AG10803 (cell line): ENCODE measurements around the gene TMEM52.
A peak's percentile ranks its signal among the peaks of the same experiment; 100 is the strongest.

Experiments
- DNase-seq: peaks from one replicate; pipeline ENCODE4 v3.0.0; 2010; ENCODE audit warnings: low read depth
- H3K4me3 ChIP-seq: 2 replicates; pipeline ENCODE4 v1.5.1; 2011; ENCODE audit warnings: mild to moderate bottlenecking, low read length, control low read depth
- TF ChIP-seq, protein P1 (sequence below): conservative IDR thresholded peaks from 2 replicates; pipeline ENCODE4 v1.5.1; 2011; ENCODE audit warnings: mild to moderate bottlenecking, low read length, control low read depth, inconsistent platforms

TMEM52 gene

GRCh38 chr1:1918901-1919303, at the start of gene TMEM52:
Gene TMEM52, minus strand, starts transcription at chr1:1919279. Its CDS starts 14 bp downstream, at chr1:1919265.
- peak within 1 kb of the TSS; percentile 48 for H3K4me3 ChIP-seq
- TF ChIP-seq, protein P1, sequence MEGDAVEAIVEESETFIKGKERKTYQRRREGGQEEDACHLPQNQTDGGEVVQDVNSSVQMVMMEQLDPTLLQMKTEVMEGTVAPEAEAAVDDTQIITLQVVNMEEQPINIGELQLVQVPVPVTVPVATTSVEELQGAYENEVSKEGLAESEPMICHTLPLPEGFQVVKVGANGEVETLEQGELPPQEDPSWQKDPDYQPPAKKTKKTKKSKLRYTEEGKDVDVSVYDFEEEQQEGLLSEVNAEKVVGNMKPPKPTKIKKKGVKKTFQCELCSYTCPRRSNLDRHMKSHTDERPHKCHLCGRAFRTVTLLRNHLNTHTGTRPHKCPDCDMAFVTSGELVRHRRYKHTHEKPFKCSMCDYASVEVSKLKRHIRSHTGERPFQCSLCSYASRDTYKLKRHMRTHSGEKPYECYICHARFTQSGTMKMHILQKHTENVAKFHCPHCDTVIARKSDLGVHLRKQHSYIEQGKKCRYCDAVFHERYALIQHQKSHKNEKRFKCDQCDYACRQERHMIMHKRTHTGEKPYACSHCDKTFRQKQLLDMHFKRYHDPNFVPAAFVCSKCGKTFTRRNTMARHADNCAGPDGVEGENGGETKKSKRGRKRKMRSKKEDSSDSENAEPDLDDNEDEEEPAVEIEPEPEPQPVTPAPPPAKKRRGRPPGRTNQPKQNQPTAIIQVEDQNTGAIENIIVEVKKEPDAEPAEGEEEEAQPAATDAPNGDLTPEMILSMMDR: no peak
- no peak for DNase-seq

DNA sequence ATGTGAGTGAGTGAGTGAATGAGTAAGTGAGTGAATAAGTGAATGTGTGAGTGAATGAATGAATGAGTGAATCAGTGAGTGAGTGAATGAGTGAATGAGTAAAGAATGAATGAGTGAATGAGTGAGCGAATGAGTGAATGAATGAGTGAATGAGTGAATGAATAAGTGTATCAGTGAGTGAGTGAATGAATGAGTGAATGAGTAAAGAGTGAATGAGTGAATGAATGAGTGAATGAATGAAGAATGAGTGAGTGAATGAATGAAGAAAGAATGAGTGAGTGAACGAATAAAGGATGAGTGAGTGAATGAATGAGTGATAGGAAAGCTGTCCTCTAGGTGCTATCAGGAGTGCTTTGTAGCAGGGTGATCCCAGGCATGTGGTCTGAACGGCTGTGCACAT, 48.8 kb upstream of the TMEM52 start:
- DNase-seq: no peak

GRCh38 chr1:1967151-1967550, 48.1 kb upstream of the TMEM52 start:
- TF ChIP-seq, protein P1: no peak

More for the DNA sequence above, 48.8 kb upstream of the TMEM52 start:
- TF ChIP-seq, protein P1: no peak
- no peak overlapping the region for H3K4me3 ChIP-seq

GRCh38 chr1:1966071-1966740, 47.1 kb upstream of the TMEM52 start:
- no peak for DNase-seq
- no peak overlapping the region for H3K4me3 ChIP-seq
- TF ChIP-seq, protein P1: no peak

More at GRCh38 chr1:1967151-1967550, 48.1 kb upstream of the TMEM52 start:
- no peak for DNase-seq
- H3K4me3 ChIP-seq: no peak overlapping the region

DNA sequence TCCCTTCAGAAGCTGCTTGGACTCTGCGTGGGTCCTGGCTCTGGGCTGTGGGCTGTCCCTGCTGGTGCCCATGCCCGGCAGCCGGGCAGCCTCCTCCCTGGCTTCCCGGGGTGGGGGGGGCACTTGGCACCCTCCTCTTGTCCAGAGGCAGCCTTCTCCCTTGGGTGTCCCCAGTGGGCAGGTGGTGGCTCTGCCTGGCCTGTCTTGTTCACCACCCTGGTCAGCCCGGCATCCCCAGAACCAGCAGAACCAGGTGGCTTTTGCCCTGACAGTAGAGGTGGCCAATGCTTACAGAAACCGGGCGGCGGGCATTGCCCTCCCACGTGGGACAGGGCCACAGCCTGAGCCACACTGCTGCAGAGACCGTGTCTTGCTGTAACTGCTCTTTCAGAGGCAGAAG, 46.5 kb upstream of the TMEM52 start:
- no peak for DNase-seq
- no peak overlapping the region for H3K4me3 ChIP-seq
- TF ChIP-seq, protein P1: no peak

- no peak overlapping the region for H3K4me3 ChIP-seq
- no peak for DNase-seq
- TF ChIP-seq, protein P1: no peak
Observed at GRCh38 chr1:1964811-1965210, 45.7 kb upstream of the TMEM52 start.

DNA sequence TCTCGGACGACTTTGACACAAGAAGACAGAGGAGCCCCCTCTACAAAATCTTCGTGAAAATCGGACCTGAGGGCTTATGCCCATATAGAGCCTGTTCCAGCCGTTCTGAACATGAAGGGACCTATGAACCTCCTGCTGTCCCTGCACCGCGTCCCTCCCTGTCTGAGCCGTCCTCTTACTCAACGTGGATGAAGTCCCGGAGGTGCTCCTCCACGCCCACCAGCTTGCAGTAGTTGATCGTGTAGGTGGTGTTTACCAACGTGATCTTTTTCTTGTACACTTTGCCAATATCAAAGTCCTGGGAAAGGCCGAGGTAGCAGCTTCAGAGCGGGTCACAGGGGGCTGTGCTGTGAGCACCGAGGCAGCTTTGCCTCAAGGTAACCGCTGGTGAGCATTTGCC, 44.5 kb upstream of the TMEM52 start:
- TF ChIP-seq, protein P1: no peak
- no peak for DNase-seq
- H3K4me3 ChIP-seq: no peak overlapping the region
